Measurements from ENCODE around the gene TRIM42. TPM values are rescaled to one million over a fixed set of nuclear protein-coding genes. Genes with fewer than 3 reads are reported as not detected.

TRIM42 gene
- total RNA-seq, 1 experiment from 2014 or later = not detected

- peaks cover 10% of the 10 kb centered on the region for H3K9me3 Mint-ChIP-seq (ENCODE audit: unreplicated experiment)
- H3K4me3 ChIP-seq (ENCODE audit: low read depth, low read length) = no peak overlapping the region
- peaks cover 17% of the 10 kb centered on the region; the same call in 1 of the 2 replicates for H3K4me1 ChIP-seq
- H3K36me3 ChIP-seq (ENCODE audit: control insufficient read depth, insufficient read depth, low read length) = no peaks in the 10 kb centered on the region
- intact Hi-C loops (cut with micrococcal nuclease; ENCODE audit: unreplicated experiment) = no loop called here
- no peak for TF ChIP-seq CTCF (IDR thresholded peaks at IDR 0.05; ENCODE audit: insufficient read depth in 1 of 2, low read depth in 1 of 2, low read length in 1 of 2, severe bottlenecking in 1 of 2, unreplicated experiment in 1 of 2)
- H3K4me3 Mint-ChIP-seq (ENCODE audit: unreplicated experiment) = no peak overlapping the region
- POLR2A ChIA-PET = no interaction called here
- CTCF ChIA-PET = no interaction called here
- H3K27ac Mint-ChIP-seq (ENCODE audit: unreplicated experiment) = no peak overlapping the region
- no peaks in the 10 kb centered on the region for H3K9me3 ChIP-seq
- DNase-seq = no peak
- no peaks in the 10 kb centered on the region for H3K27me3 Mint-ChIP-seq (ENCODE audit: insufficient read depth, unreplicated experiment)
- BruUV-seq (replicated peaks) = no TSS peak
- H3K4me1 Mint-ChIP-seq (ENCODE audit: low read depth, unreplicated experiment) = no peaks in the 10 kb centered on the region
- H3K27me3 ChIP-seq (replicated peaks; ENCODE audit: control insufficient read depth, insufficient read depth, low read length) = no peaks in the 10 kb centered on the region
- no peaks in the 10 kb centered on the region for H3K36me3 Mint-ChIP-seq (ENCODE audit: insufficient read depth, unreplicated experiment)
These were observed 48.2 kb downstream of the TRIM42 start for GRCh38 chr3:140726066-140726465.

GRCh38 chr3:140727886-140728285, 50.0 kb downstream of the TRIM42 start:
- no TSS peak for BruUV-seq (replicated peaks)
- Mint-ChIP-seq H3K27me3 (ENCODE audit: insufficient read depth, unreplicated experiment) (no peaks in the 10 kb centered on the region), H3K27ac (ENCODE audit: unreplicated experiment) (peak overlapping the region; percentile 27), H3K9me3 (ENCODE audit: unreplicated experiment) (peaks cover 6% of the 10 kb centered on the region), H3K4me1 (ENCODE audit: low read depth, unreplicated experiment) (no peaks in the 10 kb centered on the region), H3K4me3 (ENCODE audit: unreplicated experiment) (no peak overlapping the region), H3K36me3 (ENCODE audit: insufficient read depth, unreplicated experiment) (no peaks in the 10 kb centered on the region)
- ChIA-PET CTCF (interaction anchor here (0.6 kb wide), 1 partner anchor 27 kb away, joined by 3 read pairs; no protein-coding TSS in a partner anchor), POLR2A (no interaction called here)
- H3K9me3 ChIP-seq = no peaks in the 10 kb centered on the region
- H3K4me3 ChIP-seq (ENCODE audit: low read depth, low read length) = no peak overlapping the region
- no peaks in the 10 kb centered on the region for H3K27me3 ChIP-seq (replicated peaks; ENCODE audit: control insufficient read depth, insufficient read depth, low read length)
- H3K36me3 ChIP-seq (ENCODE audit: control insufficient read depth, insufficient read depth, low read length) = no peaks in the 10 kb centered on the region
- peaks cover 17% of the 10 kb centered on the region; the same call in 1 of the 2 replicates for H3K4me1 ChIP-seq
- no peak for TF ChIP-seq CTCF (IDR thresholded peaks at IDR 0.05; ENCODE audit: insufficient read depth in 1 of 2, low read depth in 1 of 2, low read length in 1 of 2, severe bottlenecking in 1 of 2, unreplicated experiment in 1 of 2)
- DNase-seq = no peak
- intact Hi-C loops (cut with micrococcal nuclease; ENCODE audit: unreplicated experiment) = no loop called here

GRCh38 chr3:140731440-140732119, 53.7 kb downstream of the TRIM42 start:
- intact Hi-C loops (cut with micrococcal nuclease; ENCODE audit: unreplicated experiment) = no loop called here
- H3K36me3 Mint-ChIP-seq (ENCODE audit: insufficient read depth, unreplicated experiment) = no peaks in the 10 kb centered on the region
- CTCF ChIA-PET = no interaction called here
- TF ChIP-seq CTCF (IDR thresholded peaks at IDR 0.05; ENCODE audit: insufficient read depth in 1 of 2, low read depth in 1 of 2, low read length in 1 of 2, severe bottlenecking in 1 of 2, unreplicated experiment in 1 of 2) = no peak
- peaks cover 10% of the 10 kb centered on the region for H3K9me3 Mint-ChIP-seq (ENCODE audit: unreplicated experiment)
- H3K27ac Mint-ChIP-seq (ENCODE audit: unreplicated experiment) = no peak overlapping the region
- no TSS peak for BruUV-seq (replicated peaks)
- peaks cover 7% of the 10 kb centered on the region for H3K4me1 Mint-ChIP-seq (ENCODE audit: low read depth, unreplicated experiment)
- no peaks in the 10 kb centered on the region for H3K27me3 Mint-ChIP-seq (ENCODE audit: insufficient read depth, unreplicated experiment)
- no peak overlapping the region for H3K4me3 Mint-ChIP-seq (ENCODE audit: unreplicated experiment)
- H3K27me3 ChIP-seq (replicated peaks; ENCODE audit: control insufficient read depth, insufficient read depth, low read length) = no peaks in the 10 kb centered on the region
- DNase-seq = no peak
- H3K4me1 ChIP-seq = peaks cover 17% of the 10 kb centered on the region; the same call in 1 of the 2 replicates
- H3K36me3 ChIP-seq (ENCODE audit: control insufficient read depth, insufficient read depth, low read length) = no peaks in the 10 kb centered on the region
- 0 out of 2 replicates have a peak, but pooled peaks cover 3% of the 10 kb centered on the region for H3K9me3 ChIP-seq
- POLR2A ChIA-PET = no interaction called here
- no peak overlapping the region for H3K4me3 ChIP-seq (ENCODE audit: low read depth, low read length)
